ENCODE measurements around the gene ENOX1. TPM values are rescaled to one million over a fixed set of nuclear protein-coding genes. Genes with fewer than 3 reads are reported as not detected.

ENOX1 gene
- total and polyA plus RNA-seq, 2 of the 13 experiments (the other 11 are each of a cell fraction or from before 2014, with no cell fraction given): not detected

GRCh38 chr13:43653980-43654379 lies 132.8 kb downstream of the ENOX1 start:
- Histone ChIP-seq H4K20me1 (ENCODE audit: insufficient read depth, low read length) (no peaks in the 10 kb centered on the region), H3K4me2 (ENCODE audit: low read depth, low read length) (no peak overlapping the region), H3K79me2 (ENCODE audit: insufficient read depth, low read length) (no peaks in the 10 kb centered on the region), H2AFZ (ENCODE audit: low read length) (no peak overlapping the region), H3K27me3 (ENCODE audit: control insufficient read depth in 1 of 2, insufficient read depth in 2 of 2, low read length in 2 of 2) (no peaks in the 10 kb centered on the region; a peak in 1 of 5 replicates), H3K9ac (ENCODE audit: insufficient read depth, low read depth, low read length) (no peak overlapping the region), H3K36me3 (replicated peaks in 1 of 2; ENCODE audit: control insufficient read depth in 1 of 2, insufficient read depth in 2 of 2, low read length in 2 of 2) (no peaks in the 10 kb centered on the region), H3K9me3 (ENCODE audit: low read length) (no peaks in the 10 kb centered on the region), H3K4me1 (ENCODE audit: insufficient read depth, low read length) (no peaks in the 10 kb centered on the region), H3K4me3 (replicated peaks in 1 of 3; ENCODE audit: insufficient read depth in 1 of 3, low read depth in 2 of 3, low read length in 3 of 3) (no peak overlapping the region), H3K27ac (ENCODE audit: extremely low read length, insufficient read depth, low read length) (no peak overlapping the region)
- intact Hi-C loops (cut with micrococcal nuclease; ENCODE audit: unreplicated experiment): no loop called here
- CTCF ChIA-PET (ENCODE audit: low intra/inter-chr PET ratio, low total read pairs): no interaction called here
- WGBS (ENCODE audit: low lambda C conversion rate): 0% methylated on average over 1 of the region's 1 CpG
- in situ Hi-C loops (cut with HindIII; ENCODE audit: extremely low pct_ligation_motif_present, low pct_unique_long_range_greater_than_20kb): no loop called here
- FAIRE-seq (no peak), ATAC-seq (no peak), DNase-seq (ENCODE audit: low spot score) (no peak)
- BruUV-seq (replicated peaks): no TSS peak
- TF ChIP-seq PBX2 (CRISPR knock-in tag; IDR thresholded peaks at IDR 0.05) (no peak), ARNTL (CRISPR knock-in tag; IDR thresholded peaks at IDR 0.05) (no peak), HNRNPLL (IDR thresholded peaks at IDR 0.05; ENCODE audit: low read depth, low read length, poor library complexity, severe bottlenecking) (no peak), ESRRA (CRISPR knock-in tag; IDR thresholded peaks at IDR 0.05; ENCODE audit: low read depth) (no peak), ZNF597 (CRISPR knock-in tag; IDR thresholded peaks at IDR 0.05) (no peak), RCOR2 (CRISPR knock-in tag; IDR thresholded peaks at IDR 0.05) (no peak), ZNF484 (CRISPR knock-in tag; IDR thresholded peaks at IDR 0.05; ENCODE audit: borderline replicate concordance, low read depth) (no peak), BRF2 (CRISPR knock-in tag; IDR thresholded peaks at IDR 0.05) (no peak), ZFP41 (CRISPR knock-in tag; IDR thresholded peaks at IDR 0.05; ENCODE audit: borderline replicate concordance) (no peak), FOSL2 (CRISPR knock-in tag; IDR thresholded peaks at IDR 0.05) (no peak), ZNF552 (CRISPR knock-in tag; IDR thresholded peaks at IDR 0.05; ENCODE audit: borderline replicate concordance) (no peak), RORA (CRISPR knock-in tag; IDR thresholded peaks at IDR 0.05) (no peak), ZNF224 (CRISPR knock-in tag; IDR thresholded peaks at IDR 0.05) (no peak), SMARCE1 (IDR thresholded peaks at IDR 0.05; ENCODE audit: borderline replicate concordance) (no peak), ZNF329 (CRISPR knock-in tag; IDR thresholded peaks at IDR 0.05; ENCODE audit: low read depth) (no peak)
- TF ChIP-seq, protein P1, sequence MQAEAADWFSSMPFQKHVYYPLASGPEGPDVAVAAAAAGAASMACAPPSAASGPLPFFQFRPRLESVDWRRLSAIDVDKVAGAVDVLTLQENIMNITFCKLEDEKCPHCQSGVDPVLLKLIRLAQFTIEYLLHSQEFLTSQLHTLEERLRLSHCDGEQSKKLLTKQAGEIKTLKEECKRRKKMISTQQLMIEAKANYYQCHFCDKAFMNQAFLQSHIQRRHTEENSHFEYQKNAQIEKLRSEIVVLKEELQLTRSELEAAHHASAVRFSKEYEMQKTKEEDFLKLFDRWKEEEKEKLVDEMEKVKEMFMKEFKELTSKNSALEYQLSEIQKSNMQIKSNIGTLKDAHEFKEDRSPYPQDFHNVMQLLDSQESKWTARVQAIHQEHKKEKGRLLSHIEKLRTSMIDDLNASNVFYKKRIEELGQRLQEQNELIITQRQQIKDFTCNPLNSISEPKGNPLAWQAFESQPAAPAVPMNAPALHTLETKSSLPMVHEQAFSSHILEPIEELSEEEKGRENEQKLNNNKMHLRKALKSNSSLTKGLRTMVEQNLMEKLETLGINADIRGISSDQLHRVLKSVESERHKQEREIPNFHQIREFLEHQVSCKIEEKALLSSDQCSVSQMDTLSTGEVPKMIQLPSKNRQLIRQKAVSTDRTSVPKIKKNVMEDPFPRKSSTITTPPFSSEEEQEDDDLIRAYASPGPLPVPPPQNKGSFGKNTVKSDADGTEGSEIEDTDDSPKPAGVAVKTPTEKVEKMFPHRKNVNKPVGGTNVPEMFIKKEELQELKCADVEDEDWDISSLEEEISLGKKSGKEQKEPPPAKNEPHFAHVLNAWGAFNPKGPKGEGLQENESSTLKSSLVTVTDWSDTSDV (CRISPR knock-in tag; IDR thresholded peaks at IDR 0.05): no peak
- TF ChIP-seq, protein P2, sequence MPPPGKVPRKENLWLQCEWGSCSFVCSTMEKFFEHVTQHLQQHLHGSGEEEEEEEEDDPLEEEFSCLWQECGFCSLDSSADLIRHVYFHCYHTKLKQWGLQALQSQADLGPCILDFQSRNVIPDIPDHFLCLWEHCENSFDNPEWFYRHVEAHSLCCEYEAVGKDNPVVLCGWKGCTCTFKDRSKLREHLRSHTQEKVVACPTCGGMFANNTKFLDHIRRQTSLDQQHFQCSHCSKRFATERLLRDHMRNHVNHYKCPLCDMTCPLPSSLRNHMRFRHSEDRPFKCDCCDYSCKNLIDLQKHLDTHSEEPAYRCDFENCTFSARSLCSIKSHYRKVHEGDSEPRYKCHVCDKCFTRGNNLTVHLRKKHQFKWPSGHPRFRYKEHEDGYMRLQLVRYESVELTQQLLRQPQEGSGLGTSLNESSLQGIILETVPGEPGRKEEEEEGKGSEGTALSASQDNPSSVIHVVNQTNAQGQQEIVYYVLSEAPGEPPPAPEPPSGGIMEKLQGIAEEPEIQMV (CRISPR knock-in tag; IDR thresholded peaks at IDR 0.05; ENCODE audit: low read depth): no peak
- POLR2A ChIA-PET: no interaction called here

All from HepG2 (cell line).